ENCODE data around the gene SERPINB4. TPM values are rescaled to one million over a fixed set of nuclear protein-coding genes. Genes with fewer than 3 reads are reported as not detected.
A peak's percentile ranks its signal among the peaks of the same experiment; 100 is the strongest.

Gene SERPINB4
- polyA plus RNA-seq, 1 of the 3 experiments (the other 2 are of a cell fraction): not detected

- Histone ChIP-seq H2AFZ (ENCODE audit: low read depth) (no peak overlapping the region), H3K36me3 (replicated peaks in 1 of 2; ENCODE audit: control insufficient read depth in 1 of 2, insufficient read depth in 2 of 2, low read length in 1 of 2) (no peaks in the 10 kb centered on the region), H3K27ac (ENCODE audit: low read depth in 2 of 2, low read length in 1 of 2) (no peak overlapping the region), H3K4me2 (no peak overlapping the region), H3K4me1 (ENCODE audit: control insufficient read depth in 1 of 2, insufficient read depth in 2 of 2, low read depth in 1 of 2, low read length in 1 of 2) (no peaks in the 10 kb centered on the region), H3K4me3 (ENCODE audit: low read depth in 2 of 2, low read length in 1 of 2) (no peak overlapping the region), H3K27me3 (ENCODE audit: insufficient read depth) (peaks cover 10% of the 10 kb centered on the region; the same call in 1 of the 2 replicates), H4K20me1 (ENCODE audit: insufficient read depth) (no peaks in the 10 kb centered on the region), H3K9ac (no peak overlapping the region), H3F3A (replicated peaks; ENCODE audit: insufficient read depth) (no peaks in the 10 kb centered on the region), H3K9me2 (no peaks in the 10 kb centered on the region), H3K9me3 (no peaks in the 10 kb centered on the region), H3K79me2 (ENCODE audit: insufficient read depth) (no peaks in the 10 kb centered on the region)
- ChIA-PET CTCF (no interaction called here), POLR2A (no interaction called here)
- 11% methylated on average over 4 of the region's 4 CpGs for WGBS (ENCODE audit: low lambda C conversion rate)
- DNase-seq: no peak
- TF ChIP-seq USF2 (IDR thresholded peaks at IDR 0.05; ENCODE audit: borderline replicate concordance, low read depth, low read length): no peak
- no peak for TF ChIP-seq FOXM1 (IDR thresholded peaks at IDR 0.05; ENCODE audit: low read depth)
- TF ChIP-seq FOSL2 (IDR thresholded peaks at IDR 0.05; ENCODE audit: borderline replicate concordance, low read depth): no peak
- no peak for TF ChIP-seq EZH2phosphoT487 (IDR thresholded peaks at IDR 0.05; ENCODE audit: borderline replicate concordance, low read depth)
- TF ChIP-seq MXI1 (IDR thresholded peaks at IDR 0.05; ENCODE audit: low read depth, low read length): no peak
- TF ChIP-seq CTCF (IDR thresholded peaks at IDR 0.05): no peak
- no peak for TF ChIP-seq TCF12 (IDR thresholded peaks at IDR 0.05)
- TF ChIP-seq GATA2 (CRISPR knock-in tag; IDR thresholded peaks at IDR 0.05): no peak
- no peak for TF ChIP-seq FOXJ3 (CRISPR knock-in tag; IDR thresholded peaks at IDR 0.05)
- TF ChIP-seq ELF1 (IDR thresholded peaks at IDR 0.05): no peak
- no peak for TF ChIP-seq ZBTB33 (IDR thresholded peaks at IDR 0.05; ENCODE audit: borderline replicate concordance, low read depth)
Measured at GRCh38 chr18:63613420-63613819, 30.6 kb downstream of the SERPINB4 start.

- Histone ChIP-seq H3K27ac (ENCODE audit: low read depth in 2 of 2, low read length in 1 of 2) (no peak overlapping the region), H2AFZ (ENCODE audit: low read depth) (peak overlapping the region; percentile 4; the same call in 1 of the 2 replicates), H3K9me3 (no peaks in the 10 kb centered on the region), H3K4me2 (no peak overlapping the region), H3K27me3 (ENCODE audit: insufficient read depth) (peaks cover 5% of the 10 kb centered on the region; the same call in 1 of the 2 replicates), H3K4me1 (ENCODE audit: control insufficient read depth in 1 of 2, insufficient read depth in 2 of 2, low read depth in 1 of 2, low read length in 1 of 2) (no peaks in the 10 kb centered on the region), H3K9me2 (no peaks in the 10 kb centered on the region), H3K4me3 (ENCODE audit: low read depth in 2 of 2, low read length in 1 of 2) (no peak overlapping the region), H4K20me1 (ENCODE audit: insufficient read depth) (no peaks in the 10 kb centered on the region), H3F3A (replicated peaks; ENCODE audit: insufficient read depth) (no peaks in the 10 kb centered on the region), H3K9ac (no peak overlapping the region), H3K79me2 (ENCODE audit: insufficient read depth) (no peaks in the 10 kb centered on the region), H3K36me3 (replicated peaks in 1 of 2; ENCODE audit: control insufficient read depth in 1 of 2, insufficient read depth in 2 of 2, low read length in 1 of 2) (no peaks in the 10 kb centered on the region)
- CTCF ChIA-PET: no interaction called here
- DNase-seq: no peak
- POLR2A ChIA-PET: no interaction called here
- 19% methylated on average over 3 of the region's 3 CpGs for WGBS (ENCODE audit: low lambda C conversion rate)
- no peak for TF ChIP-seq POLR2AphosphoS5 (IDR thresholded peaks at IDR 0.05; ENCODE audit: low read depth, low read length)
- TF ChIP-seq FOXM1 (IDR thresholded peaks at IDR 0.05; ENCODE audit: low read depth): no peak
- TF ChIP-seq RXRA (IDR thresholded peaks at IDR 0.05; ENCODE audit: borderline replicate concordance, low read depth): no peak
- TF ChIP-seq USF2 (IDR thresholded peaks at IDR 0.05; ENCODE audit: borderline replicate concordance, low read depth, low read length): no peak
Measured at GRCh38 chr18:63606526-63606925, 37.5 kb downstream of the SERPINB4 start.
